GM18868 (cell line): ENCODE measurements around the gene NMNAT2.
"Not testable (repeated sequence)": the region's sequence is repeated elsewhere in the genome, so short reads cannot be mapped to it uniquely, and the experiment has no call there.

Experiments
- ATAC-seq: cut with Tn5 transposase; IDR thresholded peaks from one replicate; pipeline ENCODE4 v1.9.1; 2021; ENCODE audit warnings: mild to moderate bottlenecking, moderate library complexity; ENCODE audit not compliant: unreplicated experiment

The NMNAT2 gene

GRCh38 chr1:183417772-183418491 lies at the start of gene NMNAT2:
Gene NMNAT2, minus strand, starts transcription at chr1:183418380. Its CDS starts 113 bp downstream, at chr1:183418267.
- ATAC-seq: no peak

- ATAC-seq: no peak
Measured at GRCh38 chr1:183467687-183468086, 49.5 kb upstream of the NMNAT2 start.

DNA sequence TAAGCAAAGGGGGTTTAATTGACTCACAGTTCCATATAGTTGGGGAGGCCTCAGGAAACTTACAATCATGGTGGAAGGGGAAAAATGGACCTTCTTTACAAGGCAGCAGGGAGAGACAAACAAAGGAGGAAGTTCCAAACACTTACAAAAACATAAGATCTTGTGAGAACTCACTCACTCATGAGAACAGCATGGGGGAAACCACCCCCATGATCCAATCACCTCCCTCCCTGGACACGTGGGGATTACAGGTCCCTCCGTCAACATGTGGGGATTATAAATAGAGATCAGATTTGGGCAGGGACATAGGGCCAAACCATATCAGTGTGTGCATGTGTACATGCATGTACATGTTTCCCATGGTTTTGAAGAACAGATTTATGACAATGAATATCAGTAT lies 48.6 kb upstream of the NMNAT2 start:
- no peak for ATAC-seq

- ATAC-seq: no peak
Measured at GRCh38 chr1:183463566-183463965, 45.4 kb upstream of the NMNAT2 start.

- no peak for ATAC-seq
Measured at GRCh38 chr1:183461350-183461749, 43.2 kb upstream of the NMNAT2 start.

DNA sequence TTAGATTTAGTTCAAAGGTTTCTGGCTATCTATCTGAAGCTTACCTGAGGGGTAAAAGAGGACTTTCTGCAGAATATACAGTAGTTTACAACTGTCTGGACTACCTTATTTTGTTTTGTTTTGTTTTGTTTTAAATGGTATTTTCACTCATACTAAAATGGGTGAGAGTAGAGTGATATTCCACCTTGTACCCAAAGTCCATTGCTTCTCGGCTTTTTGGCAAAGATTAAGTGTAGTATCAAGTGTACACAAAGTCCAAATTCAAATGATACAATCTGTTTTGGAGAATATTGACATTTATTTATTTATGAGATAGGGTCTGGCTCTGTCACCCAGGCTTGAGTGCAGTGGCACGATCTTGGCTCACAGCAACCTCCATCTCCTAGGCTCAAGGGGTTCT lies 42.4 kb upstream of the NMNAT2 start:
- ATAC-seq: no peak

- ATAC-seq: no peak
Measured at GRCh38 chr1:183457449-183457848, 39.3 kb upstream of the NMNAT2 start.

DNA sequence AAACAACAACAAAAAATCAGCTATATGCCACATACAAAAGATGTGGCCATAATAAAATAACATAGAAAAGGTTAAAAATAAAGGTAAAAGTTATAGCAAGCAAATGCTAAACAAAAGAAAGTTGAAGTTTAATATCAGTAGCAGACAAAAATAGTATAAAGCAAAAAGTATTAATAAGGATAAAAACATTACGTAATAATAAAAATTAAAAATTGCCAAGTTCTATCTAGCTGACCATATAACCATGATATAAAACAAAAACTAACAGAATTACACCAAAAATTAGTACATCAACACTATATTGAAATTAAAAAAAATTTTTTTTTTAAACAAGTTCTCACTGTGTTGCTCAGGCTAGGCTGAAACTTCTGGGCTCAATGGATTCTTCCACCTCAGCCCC lies 38.6 kb upstream of the NMNAT2 start:
- no peak for ATAC-seq

GRCh38 chr1:183454377-183454776 lies 36.2 kb upstream of the NMNAT2 start:
- no peak for ATAC-seq

DNA sequence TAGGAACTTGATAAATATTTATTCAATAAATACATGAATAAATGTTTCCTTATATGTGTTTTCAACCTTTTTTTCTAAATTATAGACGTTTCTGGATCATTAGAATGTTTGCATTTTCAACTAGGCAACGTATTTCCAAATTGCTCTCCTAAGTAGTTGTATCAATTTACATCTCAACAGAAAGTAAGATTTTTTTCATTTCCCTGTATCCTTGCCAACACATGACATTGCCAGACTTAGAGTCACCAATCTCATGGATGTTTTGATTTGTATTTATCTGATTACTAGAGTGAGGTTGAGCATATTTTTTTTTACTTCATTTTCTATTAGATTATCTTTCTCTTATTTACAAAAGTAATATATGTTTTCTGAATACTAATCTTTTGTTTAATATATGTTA lies 31.9 kb upstream of the NMNAT2 start:
- ATAC-seq: no peak

DNA sequence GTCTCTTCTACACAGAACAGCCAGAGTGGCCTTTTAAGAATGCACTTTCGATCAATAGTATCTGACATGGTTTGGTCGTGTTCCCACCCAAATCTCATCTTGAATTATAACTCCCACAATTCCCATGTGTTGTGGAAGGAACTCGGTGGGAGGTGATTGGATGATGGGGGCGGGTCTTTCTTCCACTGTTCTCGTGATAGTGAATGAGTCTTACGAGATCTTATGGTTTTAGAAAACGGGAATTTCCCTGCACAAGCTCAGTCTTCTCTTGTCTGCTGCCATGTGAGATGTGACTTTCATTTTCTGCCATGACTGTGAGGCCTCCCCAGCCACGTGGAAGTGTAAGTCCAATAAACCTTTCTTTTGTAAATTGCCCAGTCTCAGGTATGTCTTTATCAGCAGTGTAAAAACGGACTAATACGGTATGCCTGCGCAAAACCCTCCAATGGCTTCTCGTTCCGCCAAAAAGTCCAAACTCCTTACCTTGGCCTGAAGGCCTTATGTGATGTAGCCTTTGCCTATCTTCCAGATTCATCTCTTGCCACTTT lies 31.1 kb upstream of the NMNAT2 start:
- no peak for ATAC-seq

GRCh38 chr1:183444243-183444642 lies 26.1 kb upstream of the NMNAT2 start:
- no peak for ATAC-seq

- ATAC-seq: no peak
Measured at GRCh38 chr1:183443466-183443865, 25.3 kb upstream of the NMNAT2 start.

DNA sequence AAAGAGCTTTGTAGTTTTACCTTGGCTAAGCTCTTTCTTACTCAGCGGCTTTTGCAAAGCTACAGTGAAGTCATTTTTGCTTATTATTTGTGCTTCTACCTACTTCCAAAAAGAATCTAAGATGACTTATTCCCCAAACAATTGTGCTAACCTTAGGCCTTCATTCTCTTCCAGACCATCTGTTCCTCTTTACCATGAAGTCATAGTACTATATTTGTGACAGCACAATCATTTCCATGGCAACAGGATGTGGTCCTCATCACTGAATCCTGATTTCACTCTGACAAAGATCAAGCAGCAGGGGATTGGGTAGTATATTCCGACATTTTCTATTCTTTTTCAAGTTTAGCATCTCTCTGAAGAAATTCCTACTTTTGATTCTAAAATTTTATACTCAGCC lies 24.8 kb upstream of the NMNAT2 start:
- no peak for ATAC-seq

- no peak for ATAC-seq
Measured at GRCh38 chr1:183438060-183438459, 19.9 kb upstream of the NMNAT2 start.

- ATAC-seq: no peak
Measured at GRCh38 chr1:183435497-183435896, 17.3 kb upstream of the NMNAT2 start.

DNA sequence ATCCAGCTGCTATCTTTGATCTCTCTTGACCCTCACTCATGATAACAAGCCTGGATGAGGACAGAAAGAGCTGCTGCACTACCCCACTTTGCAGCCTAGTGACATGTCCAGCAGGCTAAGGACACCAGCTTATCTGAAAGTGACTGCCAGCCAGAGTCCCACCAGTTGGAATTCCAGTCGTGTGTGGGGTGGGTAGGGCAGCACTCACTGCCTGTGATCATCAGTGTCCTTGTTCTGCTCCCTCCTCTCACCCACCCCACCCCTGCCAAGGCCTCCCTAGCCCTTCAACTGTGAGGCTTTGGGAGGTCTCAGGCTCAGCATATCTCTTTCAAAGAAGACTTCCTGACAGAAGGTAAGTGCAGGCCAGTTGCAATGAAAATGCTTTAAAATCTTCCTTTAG lies 15.5 kb upstream of the NMNAT2 start:
- ATAC-seq: no peak

GRCh38 chr1:183432548-183432875 lies 14.3 kb upstream of the NMNAT2 start:
- ATAC-seq: no peak

GRCh38 chr1:183431840-183432547 lies 13.8 kb upstream of the NMNAT2 start:
- ATAC-seq: no peak

DNA sequence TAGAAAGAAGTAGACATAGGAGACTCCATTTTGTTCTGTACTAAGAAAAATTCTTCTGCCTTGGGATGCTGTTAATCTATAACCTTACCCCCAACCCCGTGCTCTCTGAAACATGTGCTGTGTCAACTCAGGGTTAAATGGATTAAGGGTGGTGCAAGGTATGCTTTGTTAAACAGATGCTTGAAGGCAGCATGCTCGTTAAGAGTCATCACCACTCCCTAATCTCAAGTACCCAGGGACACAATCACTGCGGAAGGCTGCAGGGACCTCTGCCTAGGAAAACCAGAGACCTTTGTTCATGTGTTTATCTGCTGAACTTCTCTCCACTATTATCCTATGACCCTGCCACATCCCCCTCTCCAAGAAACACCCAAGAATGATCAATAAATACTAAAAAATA lies 9.4 kb upstream of the NMNAT2 start:
- not testable (repeated sequence) for ATAC-seq

- no peak for ATAC-seq
Measured at GRCh38 chr1:183424691-183425090, 6.5 kb upstream of the NMNAT2 start.

- ATAC-seq: no peak
Measured at GRCh38 chr1:183423541-183423940, 5.4 kb upstream of the NMNAT2 start.
